Measurements from ENCODE around the gene CCDC127. TPM values are rescaled to one million over a fixed set of nuclear protein-coding genes. Genes with fewer than 3 reads are reported as not detected.

The CCDC127 gene
- polyA plus RNA-seq, 1 experiment, result 4.5 TPM

- no peaks in the 10 kb centered on the region for H3K27me3 ChIP-seq (ENCODE audit: control insufficient read depth, insufficient read depth, low read length)
- DNase-seq (ENCODE audit: low read depth), result no peak
- no peak for TF ChIP-seq CTCF (IDR thresholded peaks at IDR 0.05; ENCODE audit: insufficient read depth, low read depth, low read length)
- ChIA-PET CTCF (no interaction called here), POLR2A (no interaction called here)
- no peaks in the 10 kb centered on the region for H3K36me3 ChIP-seq (ENCODE audit: control insufficient read depth, insufficient read depth, low read length)
- H3K4me3 ChIP-seq (ENCODE audit: low read depth, low read length), result no peak overlapping the region
Measured at GRCh38 chr5:164244-164643, 53.7 kb downstream of the CCDC127 start.

- DNase-seq (ENCODE audit: low read depth), result no peak
- ChIA-PET CTCF (no interaction called here), POLR2A (no interaction called here)
- TF ChIP-seq CTCF (IDR thresholded peaks at IDR 0.05; ENCODE audit: insufficient read depth, low read depth, low read length), result no peak
- Histone ChIP-seq H3K36me3 (ENCODE audit: control insufficient read depth, insufficient read depth, low read length) (no peaks in the 10 kb centered on the region), H3K4me3 (ENCODE audit: low read depth, low read length) (no peak overlapping the region), H3K27me3 (ENCODE audit: control insufficient read depth, insufficient read depth, low read length) (no peaks in the 10 kb centered on the region)
Measured at GRCh38 chr5:163841-164240, 54.1 kb downstream of the CCDC127 start.

- CTCF ChIA-PET, result no interaction called here
- DNase-seq (ENCODE audit: low read depth), result no peak
Measured at GRCh38 chr5:163338-163620, 54.7 kb downstream of the CCDC127 start.

GRCh38 chr5:162565-163337, 55.2 kb downstream of the CCDC127 start:
- no peak for TF ChIP-seq CTCF (IDR thresholded peaks at IDR 0.05; ENCODE audit: insufficient read depth, low read depth, low read length)
- Histone ChIP-seq H3K4me3 (ENCODE audit: low read depth, low read length) (no peak overlapping the region), H3K36me3 (ENCODE audit: control insufficient read depth, insufficient read depth, low read length) (no peaks in the 10 kb centered on the region), H3K27me3 (ENCODE audit: control insufficient read depth, insufficient read depth, low read length) (no peaks in the 10 kb centered on the region)
- ChIA-PET CTCF (interaction anchor here (1.2 kb wide), 1 partner anchor 26 kb away, joined by 3 read pairs; no protein-coding TSS in a partner anchor), POLR2A (no interaction called here)
- DNase-seq (ENCODE audit: low read depth), result no peak

More at GRCh38 chr5:163338-163620, 54.7 kb downstream of the CCDC127 start:
- Histone ChIP-seq H3K27me3 (ENCODE audit: control insufficient read depth, insufficient read depth, low read length) (no peaks in the 10 kb centered on the region), H3K36me3 (ENCODE audit: control insufficient read depth, insufficient read depth, low read length) (no peaks in the 10 kb centered on the region), H3K4me3 (ENCODE audit: low read depth, low read length) (no peak overlapping the region)
- no peak for TF ChIP-seq CTCF (IDR thresholded peaks at IDR 0.05; ENCODE audit: insufficient read depth, low read depth, low read length)
- POLR2A ChIA-PET, result no interaction called here

GRCh38 chr5:162190-162564, 55.8 kb downstream of the CCDC127 start:
- H3K4me3 ChIP-seq (ENCODE audit: low read depth, low read length), result no peak overlapping the region
- no peaks in the 10 kb centered on the region for H3K27me3 ChIP-seq (ENCODE audit: control insufficient read depth, insufficient read depth, low read length)
- no peaks in the 10 kb centered on the region for H3K36me3 ChIP-seq (ENCODE audit: control insufficient read depth, insufficient read depth, low read length)
- no peak for TF ChIP-seq CTCF (IDR thresholded peaks at IDR 0.05; ENCODE audit: insufficient read depth, low read depth, low read length)
- ChIA-PET POLR2A (no interaction called here), CTCF (interaction anchor here (1.2 kb wide), 1 partner anchor 27 kb away, joined by 3 read pairs; no protein-coding TSS in a partner anchor)
- no peak for DNase-seq (ENCODE audit: low read depth)

Data from BJ (cell line).